ENCODE results near the gene OR5P2. TPM values are rescaled to one million over a fixed set of nuclear protein-coding genes. Genes with fewer than 3 reads are reported as not detected.
"Not testable (repeated sequence)": the region's sequence is repeated elsewhere in the genome, so short reads cannot be mapped to it uniquely, and the experiment has no call there.

Gene OR5P2
- total RNA-seq, 2 experiments from 2014 or later, result not detected

DNA sequence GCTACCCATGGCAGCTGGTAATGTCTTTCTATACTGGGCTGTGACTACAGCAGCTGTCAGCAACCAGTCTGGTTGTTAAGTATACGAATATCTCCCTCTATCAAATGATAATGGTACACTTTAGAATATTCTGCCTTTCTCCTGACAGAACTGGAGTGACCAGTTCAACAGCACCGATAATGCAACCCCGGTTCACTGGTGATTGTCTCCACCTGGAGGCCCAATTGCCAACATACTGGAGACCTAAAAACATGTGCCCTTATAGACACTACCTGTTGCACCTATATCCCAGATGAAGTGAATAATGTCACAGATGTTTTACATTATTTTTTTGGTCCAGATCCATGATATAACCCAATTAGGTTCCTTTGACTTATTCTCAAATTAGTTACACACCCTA is 21.1 kb downstream of the OR5P2 start:
- no peak overlapping the region for H3K27ac Mint-ChIP-seq
- no peaks in the 10 kb centered on the region for H3K27me3 Mint-ChIP-seq (ENCODE audit: low read depth)
- CTCF ChIA-PET, result no interaction called here
- DNase-seq, result no peak
- ATAC-seq, result no peak
- H3K4me1 Mint-ChIP-seq (ENCODE audit: low read depth), result no peaks in the 10 kb centered on the region
- no peaks in the 10 kb centered on the region for H3K9me3 Mint-ChIP-seq (ENCODE audit: insufficient read depth)
- no peaks in the 10 kb centered on the region for H3K36me3 Mint-ChIP-seq (ENCODE audit: low read depth)
- no peak overlapping the region for H3K4me3 Mint-ChIP-seq
- POLR2A ChIA-PET, result no interaction called here

DNA sequence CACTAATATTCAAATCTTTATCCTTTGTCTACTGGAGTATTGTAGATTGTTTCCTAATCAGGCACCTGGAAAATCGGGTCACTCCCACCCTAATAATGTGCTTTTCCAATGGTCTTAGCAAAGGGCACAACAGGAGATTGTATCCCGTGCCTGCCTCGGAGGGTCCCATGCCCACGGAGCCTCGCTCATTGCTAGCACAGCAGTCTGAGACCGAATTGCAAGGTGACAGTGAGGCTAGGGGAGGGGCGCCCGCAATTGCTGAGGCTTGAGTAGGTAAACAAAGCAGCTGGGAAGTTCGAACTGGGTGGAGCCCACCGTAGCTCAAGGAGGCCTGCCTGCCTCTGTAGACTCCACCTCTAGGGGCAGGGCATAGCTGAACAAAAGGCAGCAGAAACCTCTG is 32.4 kb downstream of the OR5P2 start:
- H3K36me3 Mint-ChIP-seq (ENCODE audit: low read depth); H3K9me3 Mint-ChIP-seq (ENCODE audit: insufficient read depth); H3K4me3 Mint-ChIP-seq; CTCF ChIA-PET; H3K27me3 Mint-ChIP-seq (ENCODE audit: low read depth); DNase-seq; ATAC-seq; H3K4me1 Mint-ChIP-seq (ENCODE audit: low read depth); H3K27ac Mint-ChIP-seq; POLR2A ChIA-PET: not testable (repeated sequence)

DNA sequence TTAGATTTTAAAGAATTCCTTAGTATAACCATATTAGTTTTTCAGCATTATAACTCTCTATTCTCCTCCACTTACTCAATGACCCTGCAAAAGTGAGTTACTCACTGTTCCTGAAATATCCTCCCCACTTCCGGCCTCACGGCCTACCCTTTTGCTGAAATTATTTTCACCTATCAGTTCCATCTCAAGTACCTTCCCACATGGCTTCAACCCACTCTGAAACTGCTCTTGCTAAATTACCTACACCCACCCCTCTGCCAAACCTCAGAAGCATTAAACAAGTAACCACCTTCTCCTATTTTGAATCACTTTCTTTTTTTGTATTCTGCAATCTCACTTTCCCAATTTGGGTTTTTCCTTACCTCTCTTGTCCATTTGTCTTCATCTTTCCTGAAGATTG is 37.7 kb downstream of the OR5P2 start:
- no peak for DNase-seq
- Mint-ChIP-seq H3K4me3 (no peak overlapping the region), H3K4me1 (ENCODE audit: low read depth) (no peaks in the 10 kb centered on the region), H3K27ac (no peak overlapping the region), H3K27me3 (ENCODE audit: low read depth) (no peaks in the 10 kb centered on the region), H3K36me3 (ENCODE audit: low read depth) (no peaks in the 10 kb centered on the region), H3K9me3 (ENCODE audit: insufficient read depth) (no peaks in the 10 kb centered on the region)
- ChIA-PET CTCF (no interaction called here), POLR2A (no interaction called here)
- no peak for ATAC-seq

DNA sequence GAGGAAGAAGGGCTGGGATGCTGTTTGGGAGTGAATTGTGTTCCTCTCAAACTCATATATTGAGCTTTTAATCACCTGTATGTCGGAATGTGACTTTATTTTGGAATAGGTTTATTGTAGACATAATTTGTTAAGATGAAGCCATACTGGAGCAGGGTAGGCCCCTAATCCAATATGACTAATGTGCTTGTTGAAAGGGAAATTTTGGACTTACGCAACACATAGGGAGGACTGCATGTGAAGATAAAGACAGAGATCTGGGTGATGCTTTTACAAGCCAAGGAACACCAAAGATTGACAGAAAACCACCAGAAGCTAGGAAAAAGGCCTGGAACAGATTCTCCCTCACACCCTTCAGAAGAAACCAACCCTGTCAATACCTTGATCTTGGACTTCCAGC is 47.3 kb downstream of the OR5P2 start:
- Mint-ChIP-seq H3K9me3 (ENCODE audit: insufficient read depth) (no peaks in the 10 kb centered on the region), H3K27me3 (ENCODE audit: low read depth) (no peaks in the 10 kb centered on the region), H3K36me3 (ENCODE audit: low read depth) (no peaks in the 10 kb centered on the region), H3K4me3 (no peak overlapping the region), H3K4me1 (ENCODE audit: low read depth) (no peaks in the 10 kb centered on the region), H3K27ac (no peak overlapping the region)
- ATAC-seq, result no peak
- ChIA-PET POLR2A (no interaction called here), CTCF (no interaction called here)
- DNase-seq, result no peak

Other genes starting within 250 kb of the OR5P2 start
- gene CYB5R2, start 123.4 kb downstream of the OR5P2 start, total RNA-seq, result under 1 TPM; 0.24 to 0.55 TPM
- gene OVCH2, start 90.5 kb downstream of the OR5P2 start, total RNA-seq, result not detected
- not detected for gene OR5P3, start 33.9 kb upstream of the OR5P2 start, total RNA-seq
- not detected for gene OR10A6, start 134.3 kb upstream of the OR5P2 start, total RNA-seq
- gene OR10A3, start 144.8 kb upstream of the OR5P2 start, total RNA-seq, result not detected
- not detected for gene NLRP10, start 168.5 kb upstream of the OR5P2 start, total RNA-seq
- 100 to 1,000 TPM; 212 to 222 TPM for gene EIF3F, start 190.4 kb upstream of the OR5P2 start, total RNA-seq